Measurements from ENCODE around the gene SYT8.

GRCh38 chr11:1872267-1872985 is 37.6 kb downstream of the SYT8 start:
- TF ChIP-seq SP2 (tag by site-specific recombination; IDR thresholded peaks at IDR 0.05) (no peak), CTCF (tag by site-specific recombination; IDR thresholded peaks at IDR 0.05) (no peak), KLF9 (tag by site-specific recombination; IDR thresholded peaks at IDR 0.05; ENCODE audit: low read depth) (no peak), SCRT1 (tag by site-specific recombination; IDR thresholded peaks at IDR 0.05; ENCODE audit: borderline replicate concordance) (no peak), ZNF354C (tag by site-specific recombination; IDR thresholded peaks at IDR 0.05; ENCODE audit: borderline replicate concordance, low read depth) (no peak), BCL11A (tag by site-specific recombination; IDR thresholded peaks at IDR 0.05; ENCODE audit: low read depth) (no peak), REST (tag by site-specific recombination; IDR thresholded peaks at IDR 0.05) (no peak), WT1 (tag by site-specific recombination; IDR thresholded peaks at IDR 0.05) (no peak), ZFHX2 (tag by site-specific recombination; conservative IDR thresholded peaks at IDR 0.05) (no peak), PATZ1 (tag by site-specific recombination; IDR thresholded peaks at IDR 0.05) (no peak), ZNF610 (tag by site-specific recombination; IDR thresholded peaks at IDR 0.05; ENCODE audit: borderline replicate concordance) (no peak), ZNF302 (tag by site-specific recombination; IDR thresholded peaks at IDR 0.05; ENCODE audit: low read depth) (no peak)
- TF ChIP-seq, protein P1, sequence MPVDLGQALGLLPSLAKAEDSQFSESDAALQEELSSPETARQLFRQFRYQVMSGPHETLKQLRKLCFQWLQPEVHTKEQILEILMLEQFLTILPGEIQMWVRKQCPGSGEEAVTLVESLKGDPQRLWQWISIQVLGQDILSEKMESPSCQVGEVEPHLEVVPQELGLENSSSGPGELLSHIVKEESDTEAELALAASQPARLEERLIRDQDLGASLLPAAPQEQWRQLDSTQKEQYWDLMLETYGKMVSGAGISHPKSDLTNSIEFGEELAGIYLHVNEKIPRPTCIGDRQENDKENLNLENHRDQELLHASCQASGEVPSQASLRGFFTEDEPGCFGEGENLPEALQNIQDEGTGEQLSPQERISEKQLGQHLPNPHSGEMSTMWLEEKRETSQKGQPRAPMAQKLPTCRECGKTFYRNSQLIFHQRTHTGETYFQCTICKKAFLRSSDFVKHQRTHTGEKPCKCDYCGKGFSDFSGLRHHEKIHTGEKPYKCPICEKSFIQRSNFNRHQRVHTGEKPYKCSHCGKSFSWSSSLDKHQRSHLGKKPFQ (tag by site-specific recombination; IDR thresholded peaks at IDR 0.05) = no peak

Data from HEK293 (cell line).